Osteocyte (in vitro differentiated cells): ENCODE data around the gene ZBTB7B. TPM values are rescaled to one million over a fixed set of nuclear protein-coding genes. Genes with fewer than 3 reads are reported as not detected.

Experiments
- DNase-seq: peaks from one replicate; pipeline ENCODE4 v3.0.0; 2021; ENCODE audit warnings: mixed read lengths; ENCODE audit not compliant: unreplicated experiment; ENCODE audit errors: extremely low spot score
- H3K27ac Mint-ChIP-seq: one replicate; pipeline ENCODE4 v1.8.0; 2021; ENCODE audit warnings: mild to moderate bottlenecking, mixed read lengths; ENCODE audit not compliant: unreplicated experiment
- H3K27me3 Mint-ChIP-seq: one replicate; pipeline ENCODE4 v1.8.0; 2021; ENCODE audit warnings: mixed read lengths; ENCODE audit not compliant: unreplicated experiment
- H3K36me3 Mint-ChIP-seq: one replicate; pipeline ENCODE4 v1.8.0; 2021; ENCODE audit warnings: mixed read lengths; ENCODE audit not compliant: unreplicated experiment
- H3K4me1 Mint-ChIP-seq: one replicate; pipeline ENCODE4 v1.8.0; 2021; ENCODE audit warnings: mixed read lengths; ENCODE audit not compliant: unreplicated experiment
- H3K4me3 Mint-ChIP-seq: one replicate; pipeline ENCODE4 v1.8.0; 2021; ENCODE audit warnings: mild to moderate bottlenecking, moderate library complexity, mixed read lengths; ENCODE audit not compliant: unreplicated experiment
- H3K9me3 Mint-ChIP-seq: one replicate; pipeline ENCODE4 v1.8.0; 2021; ENCODE audit warnings: mixed read lengths; ENCODE audit not compliant: unreplicated experiment
- total RNA-seq: library from RNA; stranded (reverse); gene quantifications from 2 replicates; pipeline ENCODE4 v1.2.1, GENCODE V29; 2021
- TF ChIP-seq, protein P1 (sequence below): fragments of 200-600 bp; sonication (generic); IDR thresholded peaks from 2 replicates; pipeline ENCODE4 v1.5.0; 2021; ENCODE audit warnings: antibody characterized with exemption, mild to moderate bottlenecking, moderate library complexity

Gene ZBTB7B
- total RNA-seq, 1 donor from 2014 or later: 37.8 TPM

DNA sequence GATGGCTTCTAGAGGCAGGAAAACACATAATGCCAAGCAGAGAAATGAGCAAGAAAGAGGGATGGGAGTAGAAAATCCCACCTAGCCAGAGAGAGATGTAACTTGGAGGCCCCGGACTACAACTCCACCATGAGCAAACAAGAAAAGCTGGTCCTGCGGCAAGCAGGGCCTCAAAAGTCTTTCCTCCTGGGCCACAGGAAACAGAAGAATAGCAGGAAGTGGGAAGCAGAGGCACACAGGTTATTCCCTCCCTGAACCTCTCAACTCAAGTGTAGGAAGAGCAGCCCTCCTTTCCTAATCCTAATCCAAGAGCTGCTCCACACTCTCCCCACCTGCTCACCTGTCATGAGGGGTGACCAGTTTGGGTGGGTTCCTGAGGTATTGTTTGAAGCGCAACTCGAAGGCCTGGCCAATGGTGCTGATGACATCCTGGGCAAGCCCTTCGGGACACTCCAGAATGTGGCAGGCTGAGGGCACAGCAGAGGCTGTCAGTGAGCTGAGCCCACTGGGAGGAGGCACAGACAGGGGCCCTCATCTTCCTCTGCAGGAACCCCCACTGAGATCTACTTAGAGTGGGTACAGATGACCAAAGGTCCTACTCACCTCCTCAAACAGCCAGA, 35.2 kb upstream of the ZBTB7B start:
- Mint-ChIP-seq H3K4me1 (peaks cover 51% of the 10 kb centered on the region), H3K9me3 (no peaks in the 10 kb centered on the region), H3K27me3 (no peaks in the 10 kb centered on the region), H3K27ac (no peak overlapping the region), H3K36me3 (peaks cover 21% of the 10 kb centered on the region), H3K4me3 (no peak overlapping the region)
- no peak for DNase-seq
- TF ChIP-seq, protein P1, sequence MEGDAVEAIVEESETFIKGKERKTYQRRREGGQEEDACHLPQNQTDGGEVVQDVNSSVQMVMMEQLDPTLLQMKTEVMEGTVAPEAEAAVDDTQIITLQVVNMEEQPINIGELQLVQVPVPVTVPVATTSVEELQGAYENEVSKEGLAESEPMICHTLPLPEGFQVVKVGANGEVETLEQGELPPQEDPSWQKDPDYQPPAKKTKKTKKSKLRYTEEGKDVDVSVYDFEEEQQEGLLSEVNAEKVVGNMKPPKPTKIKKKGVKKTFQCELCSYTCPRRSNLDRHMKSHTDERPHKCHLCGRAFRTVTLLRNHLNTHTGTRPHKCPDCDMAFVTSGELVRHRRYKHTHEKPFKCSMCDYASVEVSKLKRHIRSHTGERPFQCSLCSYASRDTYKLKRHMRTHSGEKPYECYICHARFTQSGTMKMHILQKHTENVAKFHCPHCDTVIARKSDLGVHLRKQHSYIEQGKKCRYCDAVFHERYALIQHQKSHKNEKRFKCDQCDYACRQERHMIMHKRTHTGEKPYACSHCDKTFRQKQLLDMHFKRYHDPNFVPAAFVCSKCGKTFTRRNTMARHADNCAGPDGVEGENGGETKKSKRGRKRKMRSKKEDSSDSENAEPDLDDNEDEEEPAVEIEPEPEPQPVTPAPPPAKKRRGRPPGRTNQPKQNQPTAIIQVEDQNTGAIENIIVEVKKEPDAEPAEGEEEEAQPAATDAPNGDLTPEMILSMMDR: no peak

DNA sequence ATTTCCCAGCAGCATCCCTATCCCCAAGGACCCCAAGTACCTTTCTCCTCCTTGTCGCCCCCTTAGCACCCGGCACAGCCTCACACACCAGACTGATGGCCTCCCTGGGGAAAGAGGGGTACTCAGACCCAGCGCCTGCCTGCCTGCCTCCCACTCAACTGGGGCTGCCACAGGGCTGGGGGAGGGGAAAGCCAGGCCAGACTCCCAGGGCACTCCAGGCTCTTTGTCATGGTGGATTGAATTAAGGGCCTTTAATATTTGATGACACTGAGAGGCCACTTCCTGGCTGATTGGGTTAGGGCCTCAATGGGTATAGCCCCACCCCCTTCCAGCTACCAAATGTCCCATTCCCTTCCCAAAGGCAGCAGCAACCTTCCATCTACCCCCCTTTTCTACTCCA, 33.9 kb upstream of the ZBTB7B start:
- TF ChIP-seq, protein P1: no peak
- Mint-ChIP-seq H3K9me3 (no peaks in the 10 kb centered on the region), H3K4me1 (peaks cover 49% of the 10 kb centered on the region), H3K27me3 (no peaks in the 10 kb centered on the region), H3K27ac (no peak overlapping the region), H3K4me3 (no peak overlapping the region), H3K36me3 (peaks cover 20% of the 10 kb centered on the region)
- no peak for DNase-seq

DNA sequence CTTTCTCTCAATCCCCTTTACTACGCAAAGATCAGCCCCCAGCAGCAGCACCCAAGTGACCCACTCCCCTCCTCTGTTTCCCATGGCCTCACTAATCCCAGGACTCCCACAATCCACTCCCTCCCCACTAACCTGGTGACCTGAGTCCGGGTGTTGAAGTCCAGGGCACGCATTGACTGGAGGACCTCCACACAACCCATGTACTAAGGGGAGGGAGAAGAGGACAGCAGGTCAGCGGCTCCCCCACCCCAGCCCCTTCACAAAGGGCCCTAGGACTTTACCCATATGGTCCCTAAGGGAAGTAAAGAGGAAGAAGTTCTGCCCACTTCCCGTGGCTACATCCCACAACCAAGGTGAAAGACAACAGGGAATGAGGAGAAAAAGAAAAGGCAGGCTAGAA, 33.4 kb upstream of the ZBTB7B start:
- TF ChIP-seq, protein P1: no peak
- Mint-ChIP-seq H3K36me3 (peaks cover 16% of the 10 kb centered on the region), H3K27me3 (no peaks in the 10 kb centered on the region), H3K9me3 (no peaks in the 10 kb centered on the region), H3K27ac (no peak overlapping the region), H3K4me3 (no peak overlapping the region), H3K4me1 (peaks cover 47% of the 10 kb centered on the region)
- DNase-seq: no peak

DNA sequence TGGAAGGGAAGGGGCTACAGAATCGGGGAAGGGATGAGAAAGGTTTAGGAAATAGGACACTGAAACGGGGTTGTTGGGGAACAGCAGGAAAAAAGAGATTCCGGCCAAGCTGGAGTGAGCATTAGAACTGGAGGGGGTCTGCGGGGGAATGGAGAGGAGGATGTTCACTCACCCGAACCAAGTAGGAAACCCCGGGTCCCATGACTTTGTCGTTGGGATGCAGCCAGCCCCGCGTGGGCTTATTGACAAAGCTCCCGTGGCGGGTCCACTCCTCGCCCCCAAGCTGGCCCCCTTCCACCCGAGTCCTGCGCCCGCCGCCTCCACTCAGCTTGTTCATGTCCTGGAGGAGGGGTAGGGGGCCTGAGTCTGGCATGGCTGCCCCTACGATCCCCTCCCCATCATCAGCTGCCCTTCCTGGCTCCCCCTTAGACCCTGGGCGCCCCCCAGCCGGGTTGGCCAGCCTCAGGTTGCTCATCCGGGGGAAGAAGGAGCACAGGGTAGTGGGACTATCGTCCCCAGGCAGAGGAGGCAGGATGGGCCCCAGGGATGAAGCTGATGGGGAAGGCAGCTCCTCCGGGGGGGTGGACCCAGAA, 32.6 kb upstream of the ZBTB7B start:
- Mint-ChIP-seq H3K4me1 (peaks cover 47% of the 10 kb centered on the region), H3K4me3 (no peak overlapping the region), H3K36me3 (peaks cover 13% of the 10 kb centered on the region), H3K9me3 (no peaks in the 10 kb centered on the region), H3K27me3 (no peaks in the 10 kb centered on the region), H3K27ac (no peak overlapping the region)
- no peak for DNase-seq
- TF ChIP-seq, protein P1: no peak

DNA sequence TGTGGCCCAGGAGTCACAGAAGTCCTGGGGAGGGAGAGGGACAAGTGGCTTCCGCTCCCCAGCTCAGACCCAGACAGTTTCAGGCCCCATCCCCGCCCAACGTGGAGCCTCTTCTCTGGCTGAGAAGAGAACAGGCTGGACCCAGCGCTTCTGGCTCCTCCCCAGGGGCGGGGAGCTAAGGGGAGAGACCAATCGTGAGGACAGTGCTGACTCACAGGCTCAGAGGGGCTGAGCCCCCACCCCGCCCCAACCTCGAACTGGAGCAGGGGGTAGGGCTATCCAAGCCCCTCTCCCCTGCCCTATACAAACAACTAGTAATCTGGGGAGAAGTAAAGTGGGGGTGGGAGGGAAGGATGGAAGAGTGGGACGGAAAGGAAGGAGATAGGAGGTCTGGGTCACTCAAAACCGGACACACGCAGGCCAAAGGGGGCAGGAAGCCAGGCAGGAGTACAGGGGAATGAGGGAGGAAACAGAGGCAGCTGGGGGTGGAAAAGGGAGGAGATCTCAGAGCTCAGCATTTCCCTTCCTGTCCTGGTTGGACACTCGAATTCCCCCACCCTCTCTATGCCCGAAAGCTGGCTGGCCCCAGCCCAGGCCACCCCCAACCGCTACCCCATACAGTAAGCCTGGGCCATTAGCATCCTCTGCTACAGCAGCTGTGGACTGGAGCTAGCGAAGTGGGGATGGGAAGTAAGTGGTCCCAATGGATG, 31.8 kb upstream of the ZBTB7B start, which contains the start of gene SHC1:
TSS of gene SHC1 (minus strand) at position 117 of the 710 bp plus-strand sequence. CDS start 221 bp downstream, outside the sequence.
- DNase-seq: peak; percentile 96
- Mint-ChIP-seq H3K27ac (no peak within 1 kb of the TSS), H3K9me3 (no peaks in the 10 kb centered on the region), H3K4me1 (peaks cover 45% of the 10 kb centered on the region), H3K27me3 (no peaks in the 10 kb centered on the region), H3K4me3 (no peak within 1 kb of the TSS), H3K36me3 (peaks cover 8% of the 10 kb centered on the region)
- TF ChIP-seq, protein P1: no peak
